Mucosa of stomach (tissue), 1 donor: ENCODE measurements around the gene JHY.

Experiments
- H3K27me3 ChIP-seq: one replicate; pipeline ENCODE4 v1.7.0; 2013; ENCODE audit warnings: mild to moderate bottlenecking, low read length; ENCODE audit not compliant: control insufficient read depth, insufficient read depth
- H3K36me3 ChIP-seq: one replicate; pipeline ENCODE4 v1.7.0; 2013; ENCODE audit warnings: low read length; ENCODE audit not compliant: control insufficient read depth, insufficient read depth
- H3K4me1 ChIP-seq: one replicate; pipeline ENCODE4 v1.7.0; 2013; ENCODE audit warnings: mild to moderate bottlenecking, low read length; ENCODE audit not compliant: control insufficient read depth, insufficient read depth
- H3K4me3 ChIP-seq: one replicate; pipeline ENCODE4 v1.7.0; 2013; ENCODE audit warnings: low read length
- H3K9ac ChIP-seq: one replicate; pipeline ENCODE4 v1.7.0; 2013; ENCODE audit warnings: mild to moderate bottlenecking, low read length, moderate library complexity
- H3K9me3 ChIP-seq: one replicate; pipeline ENCODE4 v1.7.0; 2013; ENCODE audit warnings: mild to moderate bottlenecking, low read length, moderate library complexity; ENCODE audit not compliant: control insufficient read depth
- donor health status: Pancreatic carcinoma.

Gene JHY

DNA sequence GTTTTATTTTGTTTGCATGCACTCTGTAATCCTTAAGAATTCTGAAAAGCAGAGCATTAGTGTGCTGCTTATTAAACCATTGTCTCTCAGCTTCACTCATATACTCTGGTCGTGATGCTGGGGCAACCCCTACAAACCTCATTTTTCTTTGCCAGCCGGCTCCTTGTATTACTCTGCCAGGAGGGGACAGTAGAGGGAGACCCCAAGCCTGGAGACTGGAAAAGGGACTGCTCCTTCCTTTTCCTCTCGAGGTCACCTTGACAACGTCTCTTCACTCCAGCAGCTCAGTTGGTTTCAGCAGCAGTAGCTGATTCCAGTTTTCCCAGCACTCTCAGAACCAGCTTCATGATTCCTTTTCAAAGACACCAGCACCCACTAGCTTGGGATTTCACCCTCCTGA lies 2.8 kb upstream of the JHY start:
- Histone ChIP-seq H3K9me3 (no peaks in the 10 kb centered on the region), H3K9ac (no peak overlapping the region), H3K4me1 (peaks cover 8% of the 10 kb centered on the region), H3K4me3 (no peak overlapping the region), H3K36me3 (no peaks in the 10 kb centered on the region), H3K27me3 (peaks cover 17% of the 10 kb centered on the region)

DNA sequence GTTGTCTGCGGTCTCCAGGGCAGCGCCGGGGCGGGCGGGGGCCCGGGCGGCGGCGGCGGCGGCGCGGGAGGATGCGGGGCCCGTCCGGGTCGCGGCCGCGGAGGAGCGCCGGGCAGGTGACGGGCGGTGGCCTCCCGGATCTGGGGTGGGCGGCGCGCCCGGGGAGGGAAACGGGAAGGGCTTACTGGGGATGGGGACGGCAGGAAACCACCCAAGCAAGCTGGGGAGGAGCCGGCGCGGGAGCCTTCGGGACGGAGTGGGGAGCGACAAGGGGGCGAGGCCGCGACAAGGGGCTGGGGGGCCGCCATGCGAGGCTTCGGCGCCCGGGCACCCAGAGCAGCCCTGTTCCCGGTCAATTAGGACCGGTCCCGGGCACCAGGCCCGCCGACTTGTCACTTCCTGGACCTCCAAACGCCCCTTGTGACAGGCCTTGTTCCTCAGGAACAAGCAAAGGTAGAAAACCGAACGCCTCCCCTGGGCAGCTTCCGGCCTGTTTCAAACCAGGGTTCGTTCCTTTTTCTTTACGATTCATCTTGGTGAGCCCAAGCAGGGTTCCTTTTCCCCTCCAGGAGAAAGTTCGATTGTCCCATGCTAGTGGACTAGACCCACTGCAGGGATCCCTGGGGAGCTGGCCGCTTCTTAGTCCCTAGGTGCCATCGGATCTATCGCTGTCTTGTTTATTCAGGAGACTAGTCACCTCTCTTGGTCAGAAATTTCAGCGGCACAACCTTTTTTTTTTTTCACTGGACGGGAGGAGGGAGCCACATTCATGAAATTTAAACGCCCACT lies 492 bp downstream of the JHY start:
- H3K9me3 ChIP-seq, result no peaks in the 10 kb centered on the region
- peak overlapping the region; percentile 72 for H3K9ac ChIP-seq
- H3K36me3 ChIP-seq, result no peaks in the 10 kb centered on the region
- H3K27me3 ChIP-seq, result peaks cover 17% of the 10 kb centered on the region
- H3K4me1 ChIP-seq, result peaks cover 8% of the 10 kb centered on the region
- no peak overlapping the region for H3K4me3 ChIP-seq

DNA sequence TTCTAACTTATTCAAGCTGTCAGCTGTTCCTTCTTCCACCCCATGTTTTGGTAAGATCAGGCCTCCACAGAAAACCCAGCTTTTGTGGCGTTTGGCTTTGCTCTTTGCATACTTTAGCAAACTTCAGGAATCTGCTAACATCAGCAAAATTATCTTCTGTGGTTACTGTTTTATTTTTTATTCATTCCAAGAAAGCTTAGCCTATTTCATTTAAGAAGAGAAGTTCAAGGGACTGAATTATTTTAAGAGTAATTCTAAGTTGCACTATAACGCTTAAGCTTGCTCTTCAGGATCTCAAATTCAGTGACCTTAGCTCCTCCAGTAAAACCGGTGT lies 1.1 kb downstream of the JHY start:
- H3K9ac ChIP-seq, result peak overlapping the region; percentile 72
- no peaks in the 10 kb centered on the region for H3K36me3 ChIP-seq
- H3K4me1 ChIP-seq, result peaks cover 8% of the 10 kb centered on the region
- H3K4me3 ChIP-seq, result no peak overlapping the region
- no peaks in the 10 kb centered on the region for H3K9me3 ChIP-seq
- peaks cover 17% of the 10 kb centered on the region for H3K27me3 ChIP-seq

DNA sequence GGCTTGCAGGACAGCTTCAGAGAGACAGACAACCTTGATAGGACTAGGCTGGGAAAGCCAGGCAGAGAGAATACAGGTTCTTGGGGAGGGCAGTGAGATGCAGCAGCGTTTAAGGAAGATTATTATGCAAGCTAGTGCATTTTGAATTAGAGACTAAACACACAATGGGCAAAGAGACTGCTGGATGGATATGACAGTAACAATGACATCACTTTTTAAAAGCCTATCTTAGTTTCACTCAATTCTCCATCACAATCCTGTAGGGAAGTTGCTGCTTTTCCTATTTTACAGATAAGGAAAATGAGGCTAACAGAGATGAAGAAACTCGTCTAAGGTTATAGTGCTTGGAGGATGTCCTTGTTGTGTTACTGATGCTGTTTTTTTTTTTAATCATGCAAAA lies 5.6 kb downstream of the JHY start:
- H3K9me3 ChIP-seq, result no peaks in the 10 kb centered on the region
- peaks cover 6% of the 10 kb centered on the region for H3K4me1 ChIP-seq
- H3K27me3 ChIP-seq, result no peaks in the 10 kb centered on the region
- H3K4me3 ChIP-seq, result no peak overlapping the region
- no peak overlapping the region for H3K9ac ChIP-seq
- H3K36me3 ChIP-seq, result no peaks in the 10 kb centered on the region

DNA sequence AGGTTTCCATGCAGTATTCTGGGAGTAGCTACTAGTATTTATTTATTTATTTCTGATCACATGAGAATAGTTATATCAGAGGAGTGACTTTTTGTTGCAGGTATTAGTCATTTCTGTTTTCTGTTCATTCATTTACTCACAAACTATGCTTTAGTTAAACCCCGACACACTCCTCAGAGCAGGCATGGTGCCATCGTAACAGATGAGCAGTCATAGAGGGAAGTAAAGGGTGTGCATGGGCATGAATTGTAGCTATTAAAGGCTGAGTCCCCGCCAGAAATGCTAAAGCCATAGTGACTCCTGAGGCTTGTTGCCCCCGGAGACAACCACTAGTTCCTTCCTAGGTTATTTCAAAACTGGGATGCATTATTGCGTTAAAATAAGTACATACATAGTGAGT lies 10.6 kb downstream of the JHY start:
- H3K36me3 ChIP-seq, result no peaks in the 10 kb centered on the region
- no peak overlapping the region for H3K4me3 ChIP-seq
- H3K9ac ChIP-seq, result no peak overlapping the region
- H3K9me3 ChIP-seq, result no peaks in the 10 kb centered on the region
- H3K27me3 ChIP-seq, result no peaks in the 10 kb centered on the region
- no peaks in the 10 kb centered on the region for H3K4me1 ChIP-seq

DNA sequence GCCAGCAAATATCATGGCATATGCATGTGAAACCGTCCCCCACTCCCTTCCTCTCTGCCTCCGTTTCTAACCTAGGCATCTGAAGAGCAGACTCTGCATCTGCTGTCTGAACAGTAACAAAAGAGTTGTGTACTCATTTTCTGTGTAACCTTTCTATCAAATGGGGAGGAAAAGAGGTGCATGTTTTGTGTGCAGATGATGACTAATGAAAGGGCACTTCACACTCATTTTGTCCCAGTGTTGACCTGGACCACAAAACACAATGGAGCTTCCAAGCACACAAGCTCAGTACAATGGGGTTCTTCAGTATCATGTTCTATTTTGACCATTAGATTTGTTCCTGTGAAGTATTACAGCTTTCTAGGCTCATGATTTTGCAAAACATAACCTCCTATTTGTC lies 13.0 kb downstream of the JHY start:
- Histone ChIP-seq H3K4me1 (no peaks in the 10 kb centered on the region), H3K4me3 (no peak overlapping the region), H3K36me3 (no peaks in the 10 kb centered on the region), H3K9ac (no peak overlapping the region), H3K27me3 (no peaks in the 10 kb centered on the region), H3K9me3 (no peaks in the 10 kb centered on the region)

DNA sequence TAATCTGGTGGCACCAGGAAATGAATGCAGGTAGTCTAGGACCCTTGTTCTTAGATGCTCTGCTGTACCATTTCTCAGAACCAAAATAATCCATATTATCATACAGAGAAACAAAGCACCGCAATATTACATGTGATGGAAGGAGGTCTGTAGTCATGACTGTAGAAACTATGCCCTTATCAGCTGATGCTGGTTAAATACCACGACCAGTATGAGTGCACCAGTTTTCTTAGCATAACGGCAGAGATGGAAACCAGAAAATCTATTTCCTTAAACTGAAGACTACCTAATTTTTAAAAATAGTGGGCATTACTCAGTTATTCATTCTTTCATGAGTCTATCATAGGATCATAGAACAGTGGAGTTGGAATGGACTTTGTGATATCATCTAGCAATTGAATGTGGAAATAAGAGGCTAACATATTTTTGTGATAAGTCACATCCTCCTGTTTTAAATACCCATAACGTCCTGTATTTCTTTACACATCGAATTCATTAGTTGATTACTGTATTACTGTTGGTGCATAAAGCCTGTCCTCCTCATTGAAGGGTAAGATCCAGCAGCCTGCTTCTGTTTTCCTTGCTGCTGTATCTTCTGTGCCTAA lies 15.1 kb downstream of the JHY start:
- H3K4me1 ChIP-seq, result peaks cover 4% of the 10 kb centered on the region
- H3K4me3 ChIP-seq, result no peak overlapping the region
- H3K9me3 ChIP-seq, result no peaks in the 10 kb centered on the region
- no peaks in the 10 kb centered on the region for H3K27me3 ChIP-seq
- no peak overlapping the region for H3K9ac ChIP-seq
- H3K36me3 ChIP-seq, result no peaks in the 10 kb centered on the region

DNA sequence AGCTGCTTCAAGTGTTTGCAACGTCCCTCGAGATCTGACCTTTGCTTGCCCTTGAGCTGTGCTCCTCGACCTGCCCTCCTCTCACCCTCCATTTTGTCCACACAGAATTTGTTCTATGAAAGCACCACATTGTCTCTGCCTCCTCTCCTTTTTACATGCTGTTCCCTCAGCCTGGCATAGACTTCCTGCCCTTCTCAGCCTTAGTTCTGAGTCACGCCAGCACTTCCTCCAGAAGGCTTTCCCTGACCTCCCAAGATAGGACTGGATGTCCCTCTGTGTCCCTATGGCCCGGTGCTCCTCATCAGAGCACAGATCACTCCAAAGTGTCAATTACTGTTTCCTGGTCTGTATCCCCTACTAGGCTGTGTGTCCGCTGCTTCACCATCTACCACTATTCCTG lies 16.2 kb downstream of the JHY start:
- Histone ChIP-seq H3K9me3 (no peaks in the 10 kb centered on the region), H3K27me3 (no peaks in the 10 kb centered on the region), H3K36me3 (no peaks in the 10 kb centered on the region), H3K4me3 (no peak overlapping the region), H3K9ac (no peak overlapping the region), H3K4me1 (peaks cover 7% of the 10 kb centered on the region)

DNA sequence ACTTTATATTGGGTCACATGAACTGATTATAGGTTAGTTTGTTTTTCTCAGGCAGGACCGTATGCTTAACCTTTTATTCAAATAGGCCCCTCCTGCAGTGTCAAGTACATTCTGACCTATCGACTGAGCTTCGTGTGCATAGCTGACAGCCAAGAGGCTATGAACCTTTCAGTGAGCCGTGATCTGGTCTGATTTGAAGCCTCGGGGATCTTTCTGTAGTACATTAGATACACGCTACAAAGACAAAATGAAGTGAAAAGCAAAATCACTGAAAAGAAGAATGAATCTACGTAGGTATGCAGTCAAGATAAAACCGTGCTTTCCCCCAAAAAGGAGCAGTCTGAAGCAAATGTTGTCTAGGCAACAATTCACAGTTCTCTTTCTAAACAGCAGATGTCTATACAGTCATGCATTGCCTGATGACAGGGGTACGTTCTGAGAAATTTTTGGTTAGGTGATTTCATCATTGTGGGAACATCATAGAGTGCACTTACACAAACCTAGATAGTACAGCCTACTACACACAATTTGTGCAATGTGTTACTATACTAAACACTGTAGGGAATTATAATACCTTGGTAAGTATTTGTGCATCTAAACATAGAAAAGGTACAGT lies 18.1 kb downstream of the JHY start:
- Histone ChIP-seq H3K9me3 (no peaks in the 10 kb centered on the region), H3K27me3 (no peaks in the 10 kb centered on the region), H3K36me3 (no peaks in the 10 kb centered on the region), H3K4me1 (peaks cover 7% of the 10 kb centered on the region), H3K4me3 (no peak overlapping the region), H3K9ac (no peak overlapping the region)

DNA sequence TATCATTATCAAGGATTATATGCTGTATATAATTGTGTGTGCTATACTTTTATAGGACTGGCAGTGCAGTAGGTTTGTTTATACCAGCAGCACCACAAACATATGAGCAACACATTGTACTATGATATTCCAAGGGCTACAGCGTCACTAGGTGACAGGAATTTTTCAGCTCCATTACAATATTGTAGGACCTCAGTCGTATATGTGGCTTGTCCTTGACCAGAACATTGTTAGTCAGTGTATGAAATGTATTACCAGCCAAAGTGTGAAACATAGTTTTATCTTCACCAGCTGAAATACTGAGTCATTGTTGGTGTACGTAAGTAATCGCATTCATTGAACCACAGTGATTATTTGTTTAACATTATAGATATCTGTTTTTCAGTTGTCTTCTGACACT lies 20.4 kb downstream of the JHY start:
- no peaks in the 10 kb centered on the region for H3K9me3 ChIP-seq
- H3K4me3 ChIP-seq, result no peak overlapping the region
- peaks cover 7% of the 10 kb centered on the region for H3K4me1 ChIP-seq
- no peaks in the 10 kb centered on the region for H3K27me3 ChIP-seq
- no peak overlapping the region for H3K9ac ChIP-seq
- H3K36me3 ChIP-seq, result no peaks in the 10 kb centered on the region

DNA sequence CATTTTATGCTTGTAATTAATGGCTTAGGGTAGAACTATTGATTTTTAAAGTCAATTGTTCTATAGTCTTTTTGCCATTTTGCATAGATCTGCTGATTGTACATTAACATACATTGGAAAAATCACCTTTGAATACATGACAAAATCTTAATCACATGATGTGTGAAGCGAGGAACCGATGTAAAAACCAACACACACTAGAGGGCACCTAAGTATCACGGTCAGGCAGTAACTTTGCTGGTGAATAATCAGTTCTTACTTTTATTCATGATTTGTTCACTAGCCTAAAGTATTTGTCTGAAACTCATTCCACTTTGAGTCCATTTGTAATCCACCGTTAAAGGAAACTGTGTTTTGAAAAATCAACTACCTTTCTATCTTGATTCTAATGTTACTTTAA lies 28.2 kb downstream of the JHY start:
- H3K4me3 ChIP-seq, result no peak overlapping the region
- no peaks in the 10 kb centered on the region for H3K36me3 ChIP-seq
- H3K9ac ChIP-seq, result no peak overlapping the region
- H3K4me1 ChIP-seq, result no peaks in the 10 kb centered on the region
- H3K9me3 ChIP-seq, result no peaks in the 10 kb centered on the region
- no peaks in the 10 kb centered on the region for H3K27me3 ChIP-seq

DNA sequence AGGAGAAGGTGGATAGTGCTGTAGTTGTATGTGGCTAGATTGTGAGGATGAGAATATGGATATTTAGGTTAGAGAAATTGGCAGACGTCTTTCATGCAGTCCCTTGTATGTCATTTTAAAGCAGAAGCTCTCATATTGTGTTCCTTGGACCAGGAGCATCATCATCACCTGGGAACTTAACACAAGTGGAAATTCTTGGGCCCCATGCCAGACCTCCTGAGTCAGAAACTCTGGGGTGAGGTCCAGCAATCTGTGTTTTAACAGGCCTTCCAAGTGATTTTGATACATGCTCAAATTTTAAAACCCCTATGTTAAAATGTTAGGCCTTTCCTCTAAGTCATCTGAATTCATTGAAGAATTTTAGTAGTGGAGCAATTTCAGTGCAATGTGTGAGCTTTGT lies 34.8 kb downstream of the JHY start:
- no peak overlapping the region for H3K4me3 ChIP-seq
- H3K9me3 ChIP-seq, result no peaks in the 10 kb centered on the region
- no peaks in the 10 kb centered on the region for H3K4me1 ChIP-seq
- no peaks in the 10 kb centered on the region for H3K36me3 ChIP-seq
- H3K27me3 ChIP-seq, result no peaks in the 10 kb centered on the region
- no peak overlapping the region for H3K9ac ChIP-seq
